GM12875 (cell line): ENCODE data around the gene SMIM44.

ENCODE experiments used
- H3K4me3 ChIP-seq: one replicate; pipeline ENCODE4 v1.5.1; 2011; ENCODE audit warnings: low read depth, low read length, control low read depth
- TF ChIP-seq, protein P1 (sequence below): IDR thresholded peaks from 2 replicates; pipeline ENCODE4 v1.5.1; 2011; ENCODE audit warnings: low read depth, mild to moderate bottlenecking, control low read depth, inconsistent platforms, low read length, moderate library complexity, borderline replicate concordance; ENCODE audit not compliant: insufficient read depth

Gene SMIM44

DNA sequence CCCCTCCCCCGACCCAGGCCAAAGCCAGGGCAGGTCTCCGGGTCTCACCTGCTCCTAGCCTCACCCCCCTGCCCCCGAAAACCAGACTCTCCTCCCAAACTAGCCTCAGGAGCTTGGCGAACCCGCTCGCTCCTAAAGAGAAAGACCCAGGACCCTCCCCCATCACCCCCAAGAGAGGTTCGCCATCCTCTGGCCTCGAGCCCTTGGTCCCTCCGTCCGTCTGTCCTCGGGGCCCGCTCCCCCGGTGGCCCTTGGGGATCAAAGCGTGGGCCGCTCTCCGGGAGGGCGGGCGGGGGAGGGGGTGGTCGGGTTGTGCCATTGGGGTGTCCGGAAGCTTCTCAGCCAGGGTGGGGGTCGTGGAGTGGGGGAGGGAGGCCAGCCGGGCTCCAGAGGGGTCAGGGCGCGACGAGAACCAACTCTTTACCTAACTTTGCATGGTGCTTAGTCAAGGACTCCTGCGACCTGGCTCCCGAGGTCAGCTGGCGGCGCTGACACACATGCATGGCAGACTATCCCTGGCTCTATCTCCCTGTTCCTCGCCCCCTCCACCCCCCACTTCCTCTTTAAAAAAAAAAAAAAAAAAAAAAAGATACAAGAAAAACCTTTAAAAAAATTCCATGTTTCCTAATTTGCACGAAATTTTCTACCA lies 18.5 kb downstream of the SMIM44 start:
- TF ChIP-seq, protein P1, sequence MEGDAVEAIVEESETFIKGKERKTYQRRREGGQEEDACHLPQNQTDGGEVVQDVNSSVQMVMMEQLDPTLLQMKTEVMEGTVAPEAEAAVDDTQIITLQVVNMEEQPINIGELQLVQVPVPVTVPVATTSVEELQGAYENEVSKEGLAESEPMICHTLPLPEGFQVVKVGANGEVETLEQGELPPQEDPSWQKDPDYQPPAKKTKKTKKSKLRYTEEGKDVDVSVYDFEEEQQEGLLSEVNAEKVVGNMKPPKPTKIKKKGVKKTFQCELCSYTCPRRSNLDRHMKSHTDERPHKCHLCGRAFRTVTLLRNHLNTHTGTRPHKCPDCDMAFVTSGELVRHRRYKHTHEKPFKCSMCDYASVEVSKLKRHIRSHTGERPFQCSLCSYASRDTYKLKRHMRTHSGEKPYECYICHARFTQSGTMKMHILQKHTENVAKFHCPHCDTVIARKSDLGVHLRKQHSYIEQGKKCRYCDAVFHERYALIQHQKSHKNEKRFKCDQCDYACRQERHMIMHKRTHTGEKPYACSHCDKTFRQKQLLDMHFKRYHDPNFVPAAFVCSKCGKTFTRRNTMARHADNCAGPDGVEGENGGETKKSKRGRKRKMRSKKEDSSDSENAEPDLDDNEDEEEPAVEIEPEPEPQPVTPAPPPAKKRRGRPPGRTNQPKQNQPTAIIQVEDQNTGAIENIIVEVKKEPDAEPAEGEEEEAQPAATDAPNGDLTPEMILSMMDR: no peak

DNA sequence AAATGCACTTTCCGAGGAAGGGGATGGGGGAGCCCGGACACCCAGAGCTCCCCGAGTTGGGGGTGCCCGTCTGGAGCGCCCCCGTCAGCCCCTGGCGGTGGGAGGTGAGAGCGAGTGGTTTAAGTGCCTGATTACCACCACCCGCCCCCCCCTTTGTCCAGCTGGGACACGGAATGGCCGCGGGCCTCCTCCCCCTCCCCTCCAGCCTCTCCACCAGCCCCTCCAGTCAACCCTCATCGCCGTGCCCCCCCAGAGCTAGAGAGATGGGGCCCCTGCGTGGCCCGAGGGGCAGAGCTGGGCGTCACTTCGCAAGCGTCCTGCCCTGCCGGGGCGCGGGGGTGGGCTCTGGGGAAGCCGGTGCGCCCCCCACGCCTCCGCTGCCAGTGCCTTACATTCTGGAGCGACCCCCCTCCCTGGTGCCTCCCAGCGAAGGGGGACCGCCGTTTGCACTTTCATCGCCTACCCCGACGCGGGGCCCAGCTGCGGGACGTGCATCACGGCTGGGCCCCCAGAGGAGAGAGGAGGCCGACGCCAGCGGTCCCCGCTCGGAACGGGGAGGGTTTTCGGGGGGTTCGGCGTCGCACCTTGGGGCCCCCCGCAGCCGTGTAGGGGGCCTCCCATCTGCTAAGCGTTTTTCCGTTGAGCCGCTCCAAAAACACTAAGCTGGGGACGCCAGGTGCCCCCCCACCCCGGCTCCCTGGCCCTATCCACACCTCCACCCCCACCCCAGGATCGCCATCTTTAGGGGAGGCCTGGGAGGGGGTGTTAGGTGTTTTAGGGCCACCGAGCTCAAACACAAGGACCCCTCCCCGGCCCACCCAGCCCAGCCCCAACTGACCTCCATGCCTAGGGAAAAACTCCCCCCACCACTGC lies 19.3 kb downstream of the SMIM44 start:
- TF ChIP-seq, protein P1: no peak
- H3K4me3 ChIP-seq: no peak overlapping the region

More for the DNA sequence above, 18.5 kb downstream of the SMIM44 start:
- H3K4me3 ChIP-seq: no peak overlapping the region

DNA sequence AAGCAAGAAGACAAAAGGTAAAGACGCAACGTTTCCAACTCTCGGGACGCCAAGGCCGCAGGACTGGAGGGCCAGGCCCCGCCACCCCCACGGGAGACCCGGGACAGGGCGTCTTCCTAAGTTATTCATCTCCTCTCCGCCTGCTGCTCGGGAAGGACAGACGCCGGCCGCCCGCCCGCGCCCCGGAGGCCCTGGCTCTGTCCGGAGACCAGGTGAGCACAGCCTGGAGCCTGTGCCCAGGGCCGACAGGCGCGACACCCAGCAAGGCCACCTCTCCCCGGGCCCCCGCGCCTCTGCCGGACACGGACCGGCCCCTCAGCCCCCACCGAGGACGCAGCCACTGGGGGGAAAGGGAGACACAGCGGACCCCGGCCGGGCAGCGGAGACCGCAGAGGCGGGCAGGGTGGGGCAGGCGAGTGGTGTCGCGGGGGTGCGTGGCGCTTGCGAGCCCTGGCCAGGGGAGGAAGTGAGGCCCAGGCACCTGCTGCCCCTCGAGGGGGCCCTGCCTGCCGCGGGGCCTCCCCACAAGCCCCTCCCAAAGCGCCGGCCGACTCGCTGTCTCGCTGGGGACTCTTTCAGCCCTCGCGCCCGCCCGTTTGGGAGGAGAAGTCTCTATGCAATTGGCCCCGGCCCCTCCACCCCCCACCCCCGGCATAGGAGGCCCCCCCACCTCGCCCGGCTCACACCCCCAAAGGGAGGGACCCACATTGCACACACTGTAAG lies 20.1 kb downstream of the SMIM44 start:
- TF ChIP-seq, protein P1: no peak
- H3K4me3 ChIP-seq: no peak overlapping the region

DNA sequence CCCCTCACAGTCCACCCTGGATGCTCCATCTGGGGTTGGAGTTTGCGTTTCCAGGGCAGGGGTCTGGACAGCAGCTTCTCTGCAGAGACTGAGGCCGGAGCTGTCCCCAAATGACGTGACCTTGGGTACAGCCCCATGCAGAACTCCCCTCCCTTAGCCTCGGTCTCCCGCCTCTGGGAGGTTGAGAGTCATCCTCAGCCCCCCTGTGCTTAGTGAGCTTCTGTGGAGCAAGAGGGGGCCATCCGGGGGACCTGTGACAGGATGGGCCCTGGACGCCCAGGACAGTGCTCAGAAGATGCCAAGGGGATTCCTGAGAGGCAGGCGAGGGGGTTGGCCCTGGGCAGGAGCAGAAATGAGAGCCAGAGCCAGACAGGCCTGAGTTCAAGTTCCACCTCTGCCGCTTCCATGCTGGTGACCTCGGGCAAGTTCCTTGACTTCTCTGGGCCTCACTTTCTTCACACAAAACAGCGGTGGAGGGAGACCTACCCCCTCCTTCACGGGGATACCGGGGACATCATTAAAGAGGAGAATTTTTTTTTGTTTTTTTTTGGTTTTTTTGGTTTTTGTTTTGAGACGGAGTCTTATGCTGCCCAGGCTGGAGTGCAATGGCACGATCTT lies 23.2 kb downstream of the SMIM44 start:
- TF ChIP-seq, protein P1: no peak
- no peak overlapping the region for H3K4me3 ChIP-seq

DNA sequence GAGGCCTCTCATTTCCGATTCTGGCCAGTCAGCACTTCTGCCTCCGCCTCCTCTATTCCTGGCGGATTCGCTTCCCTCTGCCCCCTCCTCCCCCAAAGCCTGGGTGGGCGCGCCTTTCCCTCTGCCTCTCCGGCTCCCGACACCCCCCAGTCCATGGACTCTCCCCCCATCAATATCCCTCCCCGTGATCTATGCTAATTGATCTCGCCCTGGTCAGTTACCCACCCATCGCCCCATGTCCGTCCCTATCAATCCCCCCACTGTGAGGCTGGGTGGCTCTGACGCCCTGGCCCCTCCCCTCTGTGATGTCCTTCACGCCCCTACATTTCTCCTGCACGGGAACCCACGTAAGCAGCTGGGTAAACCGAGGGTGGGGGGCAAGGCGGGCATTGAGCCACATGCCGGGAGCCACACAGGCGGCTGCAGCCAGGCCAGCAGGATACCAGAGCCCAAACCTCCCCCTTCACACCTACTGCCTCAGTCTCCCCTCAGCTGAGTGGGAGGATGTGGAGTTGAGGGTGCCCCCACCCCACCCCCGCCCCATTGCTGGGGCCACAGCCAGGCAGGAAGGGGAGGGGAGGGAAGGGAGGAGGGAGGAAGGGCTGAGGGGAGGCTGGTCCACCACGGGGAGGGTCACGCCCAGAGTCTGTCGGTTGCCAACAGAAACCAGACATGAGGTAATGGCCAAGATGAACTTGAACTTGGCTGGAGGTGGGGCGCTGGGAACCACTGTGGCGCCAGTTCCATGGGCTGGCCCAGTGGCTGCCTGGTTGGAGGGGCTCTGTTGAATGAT lies 24.0 kb downstream of the SMIM44 start:
- H3K4me3 ChIP-seq: no peak overlapping the region
- TF ChIP-seq, protein P1: no peak

DNA sequence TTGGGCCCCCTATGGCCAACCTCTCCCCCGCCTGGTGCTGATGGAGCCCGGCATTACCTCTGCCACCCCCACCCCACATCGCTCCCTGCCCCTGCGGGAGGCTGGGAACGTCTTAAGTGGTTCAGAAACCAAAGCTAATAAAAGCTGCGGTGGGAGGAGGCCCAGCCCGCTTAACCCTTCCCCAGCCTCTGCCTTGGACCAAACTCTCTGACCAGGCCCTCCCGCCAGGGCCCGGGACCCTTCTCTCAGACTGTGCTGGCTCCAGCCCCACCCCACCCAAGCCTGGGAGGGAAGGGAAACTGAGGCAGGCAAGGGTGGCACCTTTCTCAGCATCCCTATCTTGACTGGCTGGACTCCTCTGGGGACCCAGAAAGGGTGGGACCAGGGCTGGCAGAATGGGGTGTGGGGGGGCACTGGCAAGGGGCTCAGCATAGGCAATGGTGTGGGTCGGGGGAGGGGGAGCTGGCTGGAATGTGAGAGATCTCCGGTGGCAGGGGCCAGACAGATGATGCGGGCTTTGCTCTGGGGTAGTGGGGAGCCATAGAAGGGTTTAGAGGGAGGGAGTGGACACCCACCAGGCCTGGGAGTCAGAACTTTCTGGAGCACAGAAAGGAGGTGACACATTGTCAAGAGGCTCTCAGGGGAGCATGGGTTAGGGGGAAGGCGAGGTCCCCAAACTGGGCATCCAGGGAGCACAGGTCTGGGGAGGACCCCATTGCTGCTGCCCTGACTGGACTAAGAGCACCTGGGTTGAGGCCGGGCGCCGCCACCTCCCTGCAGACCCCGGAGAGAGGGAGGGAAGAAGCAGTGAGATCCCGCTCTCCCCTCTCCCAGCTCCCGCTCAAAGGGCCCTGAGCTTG lies 24.8 kb downstream of the SMIM44 start:
- H3K4me3 ChIP-seq: no peak overlapping the region
- TF ChIP-seq, protein P1: no peak
